GM19463 (cell line): ENCODE results near the gene MTHFD2.
A peak's percentile ranks its signal among the peaks of the same experiment; 100 is the strongest.
"Not testable (repeated sequence)": the region's sequence is repeated elsewhere in the genome, so short reads cannot be mapped to it uniquely, and the experiment has no call there.

Experiments
- ATAC-seq: cut with Tn5 transposase; IDR thresholded peaks from one replicate; pipeline ENCODE4 v1.9.1; 2021; ENCODE audit warnings: mild to moderate bottlenecking, moderate library complexity; ENCODE audit not compliant: unreplicated experiment

Gene MTHFD2

GRCh38 chr2:74198461-74199274 lies at the start of gene MTHFD2:
Gene MTHFD2, plus strand, starts transcription at chr2:74198615. Its CDS starts 27 bp downstream, at chr2:74198642.
- peak; percentile 90 for ATAC-seq

- no peak for ATAC-seq
Observed at GRCh38 chr2:74149247-74149525, 49.2 kb upstream of the MTHFD2 start.

- no peak for ATAC-seq
Observed at GRCh38 chr2:74149570-74150319, 48.7 kb upstream of the MTHFD2 start.

- no peak for ATAC-seq
Observed at GRCh38 chr2:74152954-74153353, 45.5 kb upstream of the MTHFD2 start.

GRCh38 chr2:74155830-74156229 lies 42.6 kb upstream of the MTHFD2 start:
- no peak for ATAC-seq

- ATAC-seq, result no peak
Observed at GRCh38 chr2:74162951-74163350, 35.5 kb upstream of the MTHFD2 start.

- no peak for ATAC-seq
Observed at GRCh38 chr2:74164761-74165160, 33.7 kb upstream of the MTHFD2 start.

GRCh38 chr2:74168739-74169138 lies 29.7 kb upstream of the MTHFD2 start:
- ATAC-seq, result no peak

- ATAC-seq, result no peak
Observed at GRCh38 chr2:74174909-74175308, 23.5 kb upstream of the MTHFD2 start.

GRCh38 chr2:74177696-74178095 lies 20.7 kb upstream of the MTHFD2 start:
- ATAC-seq, result no peak

GRCh38 chr2:74178211-74179062 lies 20.0 kb upstream of the MTHFD2 start, which contains the start of gene MOB1A:
Gene MOB1A, minus strand, starts transcription at chr2:74178879. Its CDS starts 205 bp downstream, at chr2:74178674.
- peak; percentile 79 for ATAC-seq

GRCh38 chr2:74179063-74179865 lies 19.2 kb upstream of the MTHFD2 start:
- peak; percentile 0 for ATAC-seq

GRCh38 chr2:74181739-74182138 lies 16.7 kb upstream of the MTHFD2 start:
- ATAC-seq, result peak; percentile 30

- no peak for ATAC-seq
Observed at GRCh38 chr2:74183878-74184277, 14.5 kb upstream of the MTHFD2 start.

GRCh38 chr2:74186038-74186437 lies 12.4 kb upstream of the MTHFD2 start:
- peak; percentile 56 for ATAC-seq

GRCh38 chr2:74186706-74187105 lies 11.7 kb upstream of the MTHFD2 start:
- ATAC-seq, result not testable (repeated sequence)

GRCh38 chr2:74188018-74188601 lies 10.3 kb upstream of the MTHFD2 start:
- no peak for ATAC-seq

GRCh38 chr2:74188696-74189095 lies 9.7 kb upstream of the MTHFD2 start:
- no peak for ATAC-seq

- no peak for ATAC-seq
Observed at GRCh38 chr2:74191596-74192380, 6.6 kb upstream of the MTHFD2 start.
